Karpas-422 (cell line): ENCODE measurements around the gene TRPC3. TPM values are rescaled to one million over a fixed set of nuclear protein-coding genes. Genes with fewer than 3 reads are reported as not detected.

Source experiments
- DNase-seq: peaks from one replicate; pipeline ENCODE4 v3.0.0-alpha.2; 2015
- H2AFZ ChIP-seq: fragments of 200-600 bp; sonication (generic); 2 replicates; pipeline ENCODE4 v1.6.1; 2014; ENCODE audit warnings: antibody characterized with exemption, low read length, mixed read lengths
- H3K27ac ChIP-seq: fragments of 200-600 bp; sonication (generic); 2 replicates; pipeline ENCODE4 v1.5.1; 2014; ENCODE audit warnings: mild to moderate bottlenecking, low read length, moderate library complexity
- H3K27me3 ChIP-seq: fragments of 200-600 bp; sonication (generic); 2 replicates; pipeline ENCODE4 v1.6.1; 2014; ENCODE audit warnings: low read length, mixed read lengths
- H3K36me3 ChIP-seq: fragments of 200-600 bp; sonication (generic); 2 replicates; pipeline ENCODE4 v1.6.1; 2014; ENCODE audit warnings: low read length, mixed read lengths; ENCODE audit not compliant: insufficient read depth
- H3K4me1 ChIP-seq: fragments of 200-600 bp; sonication (generic); 2 replicates; pipeline ENCODE4 v1.6.1; 2014; ENCODE audit warnings: mild to moderate bottlenecking, low read length, mixed read lengths
- H3K4me2 ChIP-seq: fragments of 200-600 bp; sonication (generic); 2 replicates; pipeline ENCODE4 v1.6.1; 2014; ENCODE audit warnings: low read length, low read depth, mild to moderate bottlenecking; ENCODE audit not compliant: poor library complexity, severe bottlenecking
- H3K4me3 ChIP-seq: fragments of 200-600 bp; sonication (generic); 2 replicates; pipeline ENCODE4 v1.5.1; 2014; ENCODE audit warnings: mild to moderate bottlenecking, antibody characterized with exemption, low read length, mixed read lengths
- H3K79me2 ChIP-seq: fragments of 200-600 bp; sonication (generic); 2 replicates; pipeline ENCODE4 v1.6.1; 2014; ENCODE audit warnings: mild to moderate bottlenecking, low read length, mixed read lengths
- H3K9ac ChIP-seq: fragments of 200-600 bp; sonication (generic); 2 replicates; pipeline ENCODE4 v1.6.0; 2014; ENCODE audit warnings: low read length
- H3K9me2 ChIP-seq: fragments of 200-600 bp; sonication (generic), shearing (Covaris generic); replicated peaks from 2 replicates; pipeline ENCODE4 v1.6.0; 2014; ENCODE audit warnings: mild to moderate bottlenecking, low read length, moderate library complexity; ENCODE audit not compliant: insufficient read depth
- H3K9me3 ChIP-seq: fragments of 300-700, 200-600 bp; sonication (generic); 2 replicates; pipeline ENCODE4 v1.6.1; 2014; ENCODE audit warnings: low read length, mixed read lengths
- H4K20me1 ChIP-seq: fragments of 200-600 bp; sonication (generic); 2 replicates; pipeline ENCODE4 v1.6.1; 2014; ENCODE audit warnings: mild to moderate bottlenecking, antibody characterized with exemption, low read length, low read depth; ENCODE audit not compliant: insufficient read depth
- total RNA-seq: library from RNA; depleted of rRNA; stranded (reverse); fragments of >200 nt; shearing (Covaris generic); gene quantifications from 2 replicates; pipeline ENCODE4 v1.2.3, GENCODE V29; 2014; ENCODE audit warnings: low replicate concordance

Gene TRPC3
- total RNA-seq, 1 experiment from 2014 or later = not detected

DNA sequence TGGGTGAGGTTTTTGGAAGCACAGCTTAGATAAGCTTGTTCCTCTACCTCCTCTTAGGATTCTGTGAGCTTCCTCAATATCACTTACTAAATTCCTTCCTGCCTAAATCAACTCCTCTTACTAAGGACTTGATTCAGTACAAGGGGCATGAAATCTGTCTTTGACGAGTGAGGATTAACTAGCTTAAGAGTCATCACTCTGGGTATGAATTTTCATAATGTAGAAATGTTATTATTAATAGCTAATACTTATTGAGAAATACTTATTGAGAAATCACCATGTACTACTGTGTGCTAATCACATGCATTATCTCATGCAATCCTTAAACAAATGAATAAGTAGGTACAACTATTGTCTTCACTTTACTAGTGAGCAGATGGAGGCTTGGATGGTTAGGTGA, 28.6 kb downstream of the TRPC3 start:
- Histone ChIP-seq H3K27ac (no peak overlapping the region), H2AFZ (no peak overlapping the region), H3K4me2 (no peak overlapping the region), H3K36me3 (no peaks in the 10 kb centered on the region), H4K20me1 (no peaks in the 10 kb centered on the region), H3K9ac (no peak overlapping the region), H3K27me3 (no peaks in the 10 kb centered on the region), H3K9me2 (no peaks in the 10 kb centered on the region), H3K79me2 (no peaks in the 10 kb centered on the region), H3K9me3 (no peaks in the 10 kb centered on the region), H3K4me1 (no peaks in the 10 kb centered on the region), H3K4me3 (no peak overlapping the region)
- no peak for DNase-seq

- Histone ChIP-seq H2AFZ (no peak overlapping the region; the same call in 1 of the 2 replicates), H3K27ac (no peak overlapping the region), H3K9me2 (no peaks in the 10 kb centered on the region), H3K4me2 (no peak overlapping the region), H3K27me3 (no peaks in the 10 kb centered on the region; the same call in 1 of the 2 replicates), H4K20me1 (no peaks in the 10 kb centered on the region), H3K36me3 (no peaks in the 10 kb centered on the region), H3K9me3 (no peaks in the 10 kb centered on the region), H3K9ac (no peak overlapping the region), H3K79me2 (no peaks in the 10 kb centered on the region), H3K4me3 (no peak overlapping the region), H3K4me1 (0 out of 2 replicates have a peak, but pooled peaks cover 2% of the 10 kb centered on the region)
- no peak for DNase-seq
Measured at GRCh38 chr4:121913667-121914066, 38.2 kb downstream of the TRPC3 start.

DNA sequence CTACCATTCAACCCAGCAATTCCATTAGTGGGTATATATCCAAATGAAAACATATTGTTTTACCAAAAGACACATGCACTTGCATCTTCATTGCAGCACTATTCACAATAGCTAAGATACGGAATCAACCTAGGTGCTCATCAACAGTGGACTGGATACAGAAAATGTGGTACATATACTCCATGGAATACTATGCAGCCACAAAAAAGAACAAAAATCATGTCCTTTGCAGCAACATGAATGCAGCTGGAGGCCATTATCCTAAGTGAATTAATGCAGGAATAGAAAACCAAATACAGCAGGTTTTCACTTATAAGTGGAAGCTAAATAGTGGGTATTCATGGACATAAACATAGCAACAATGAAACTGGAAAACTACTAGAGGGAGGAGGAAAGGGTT, 43.5 kb downstream of the TRPC3 start:
- Histone ChIP-seq H3K27ac (no peak overlapping the region), H3K4me3 (no peak overlapping the region), H3K36me3 (no peaks in the 10 kb centered on the region), H3K9me2 (no peaks in the 10 kb centered on the region), H3K9ac (no peak overlapping the region), H3K27me3 (no peaks in the 10 kb centered on the region; the same call in 1 of the 2 replicates), H3K9me3 (no peaks in the 10 kb centered on the region), H2AFZ (no peak overlapping the region), H3K79me2 (no peaks in the 10 kb centered on the region), H3K4me1 (no peaks in the 10 kb centered on the region), H4K20me1 (no peaks in the 10 kb centered on the region), H3K4me2 (no peak overlapping the region)
- no peak for DNase-seq

GRCh38 chr4:121900132-121900983, 51.5 kb downstream of the TRPC3 start:
- Histone ChIP-seq H3K9ac (no peak overlapping the region), H3K27me3 (no peaks in the 10 kb centered on the region), H3K36me3 (no peaks in the 10 kb centered on the region), H2AFZ (peak overlapping the region; percentile 85), H3K9me2 (no peaks in the 10 kb centered on the region), H3K4me1 (peaks cover 13% of the 10 kb centered on the region), H3K9me3 (no peaks in the 10 kb centered on the region), H3K27ac (no peak overlapping the region), H3K79me2 (no peaks in the 10 kb centered on the region), H4K20me1 (no peaks in the 10 kb centered on the region), H3K4me3 (no peak overlapping the region), H3K4me2 (no peak overlapping the region)
- DNase-seq = peak; percentile 87

GRCh38 chr4:121898150-121898549, 53.7 kb downstream of the TRPC3 start:
- DNase-seq = peak; percentile 69
- H2AFZ ChIP-seq = peak overlapping the region; percentile 72
- H3K36me3 ChIP-seq = no peaks in the 10 kb centered on the region
- H3K9me2 ChIP-seq = no peaks in the 10 kb centered on the region
- H3K9me3 ChIP-seq = no peaks in the 10 kb centered on the region
- H3K27ac ChIP-seq = no peak overlapping the region
- no peaks in the 10 kb centered on the region for H3K27me3 ChIP-seq
- H3K79me2 ChIP-seq = no peaks in the 10 kb centered on the region
- H3K4me3 ChIP-seq = peak overlapping the region; percentile 14; the same call in 1 of the 2 replicates
- H3K9ac ChIP-seq = 0 out of 2 replicates have a peak overlapping the region, but pooled peaks have one; percentile 10
- H4K20me1 ChIP-seq = no peaks in the 10 kb centered on the region
- peak overlapping the region; percentile 47 for H3K4me2 ChIP-seq
- peaks cover 13% of the 10 kb centered on the region for H3K4me1 ChIP-seq

GRCh38 chr4:121888134-121888533, 63.7 kb downstream of the TRPC3 start:
- Histone ChIP-seq H4K20me1 (no peaks in the 10 kb centered on the region), H3K9me3 (no peaks in the 10 kb centered on the region), H3K27ac (no peak overlapping the region), H2AFZ (no peak overlapping the region), H3K27me3 (no peaks in the 10 kb centered on the region; the same call in 1 of the 2 replicates), H3K9ac (no peak overlapping the region), H3K9me2 (no peaks in the 10 kb centered on the region), H3K4me3 (no peak overlapping the region), H3K4me1 (peaks cover 6% of the 10 kb centered on the region), H3K4me2 (no peak overlapping the region), H3K36me3 (no peaks in the 10 kb centered on the region), H3K79me2 (no peaks in the 10 kb centered on the region)
- DNase-seq = no peak

GRCh38 chr4:121885115-121885514, 66.7 kb downstream of the TRPC3 start:
- no peak overlapping the region for H3K4me2 ChIP-seq
- H3K27ac ChIP-seq = no peak overlapping the region
- no peaks in the 10 kb centered on the region for H3K27me3 ChIP-seq

DNA sequence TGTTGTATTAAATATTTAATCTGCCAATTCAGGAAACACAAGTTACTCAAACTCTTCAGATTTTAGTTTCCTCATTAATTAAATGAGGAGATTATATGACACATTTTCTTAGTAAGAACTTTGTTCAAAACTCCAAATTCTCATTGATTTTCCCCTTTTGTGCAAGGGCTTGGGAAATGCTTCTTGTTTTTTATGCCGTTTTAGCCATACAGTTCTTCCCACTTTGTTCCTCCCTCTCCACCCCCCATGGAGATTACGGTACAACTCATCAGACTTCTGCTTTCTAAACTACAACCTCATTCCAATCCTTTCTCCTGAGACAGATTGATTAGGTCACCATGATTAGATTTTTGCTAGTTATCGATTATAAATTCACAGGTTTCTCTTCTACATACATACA, 70.7 kb downstream of the TRPC3 start:
- H3K9me3 ChIP-seq = no peaks in the 10 kb centered on the region
- H3K27ac ChIP-seq = no peak overlapping the region
- no peaks in the 10 kb centered on the region for H3K79me2 ChIP-seq
- no peak for DNase-seq
- H3K27me3 ChIP-seq = no peaks in the 10 kb centered on the region
- no peak overlapping the region for H3K4me2 ChIP-seq
- no peaks in the 10 kb centered on the region for H3K4me1 ChIP-seq
- H3K36me3 ChIP-seq = no peaks in the 10 kb centered on the region
- H4K20me1 ChIP-seq = no peaks in the 10 kb centered on the region
- H3K4me3 ChIP-seq = no peak overlapping the region
- H3K9me2 ChIP-seq = no peaks in the 10 kb centered on the region
- H2AFZ ChIP-seq = no peak overlapping the region
- H3K9ac ChIP-seq = no peak overlapping the region

More at GRCh38 chr4:121885115-121885514, 66.7 kb downstream of the TRPC3 start:
- no peak for DNase-seq
- H3K9me3 ChIP-seq = no peaks in the 10 kb centered on the region
- H3K9me2 ChIP-seq = no peaks in the 10 kb centered on the region
- no peak overlapping the region for H2AFZ ChIP-seq
- no peaks in the 10 kb centered on the region for H3K36me3 ChIP-seq
- H3K4me1 ChIP-seq = peaks cover 6% of the 10 kb centered on the region
- H3K9ac ChIP-seq = no peak overlapping the region
- H3K4me3 ChIP-seq = no peak overlapping the region
- H4K20me1 ChIP-seq = no peaks in the 10 kb centered on the region
- H3K79me2 ChIP-seq = no peaks in the 10 kb centered on the region
